Panc1 (cell line): Measurements from ENCODE around the gene RPS6KA4.

Experiments used
- CTCF ChIP-seq: fragments of 450-650 bp; IDR thresholded peaks from 2 replicates; pipeline ENCODE4 v1.5.1; 2017; ENCODE audit warnings: mild to moderate bottlenecking
- POLR2AphosphoS5 ChIP-seq: IDR thresholded peaks from 2 replicates; pipeline ENCODE4 v1.6.1; 2012; ENCODE audit warnings: mild to moderate bottlenecking, low read depth, low read length, moderate library complexity

GRCh38 chr11:64400667-64401066, 41.7 kb downstream of the RPS6KA4 start:
- TF ChIP-seq CTCF, result no peak
- no peak for TF ChIP-seq POLR2AphosphoS5
